Suprapubic skin (tissue), 4 donors: ENCODE results near the gene ACTR1A. TPM values are rescaled to one million over a fixed set of nuclear protein-coding genes. Genes with fewer than 3 reads are reported as not detected.

Experiments
- DNase-seq, 2 donors: peaks; one replicate each; pipeline ENCODE4 v3.0.0-alpha.2; 2019; ENCODE audit warnings: low spot score in 2 of 2
- H3K27ac ChIP-seq: fragments of 200-600 bp; sonication (generic); one replicate; pipeline ENCODE4 v1.5.1; 2019
- H3K27me3 ChIP-seq: fragments of 200-600 bp; sonication (generic); one replicate; pipeline ENCODE4 v1.5.1; 2019
- H3K36me3 ChIP-seq: fragments of 200-600 bp; sonication (generic); one replicate; pipeline ENCODE4 v1.5.1; 2019
- H3K4me1 ChIP-seq: fragments of 200-600 bp; sonication (generic); one replicate; pipeline ENCODE4 v1.5.1; 2019
- H3K4me3 ChIP-seq: fragments of 200-600 bp; sonication (generic); one replicate; pipeline ENCODE4 v1.5.1; 2019; ENCODE audit warnings: mild to moderate bottlenecking
- H3K9me3 ChIP-seq: fragments of 200-600 bp; sonication (generic); one replicate; pipeline ENCODE4 v1.5.1; 2019
- EP300 ChIP-seq: sonication (generic); formaldehyde crosslinking; IDR thresholded peaks from one replicate; pipeline ENCODE4 v1.6.1; 2017; ENCODE audit warnings: antibody characterized with exemption
- POLR2A ChIP-seq, 2 donors: fragments of 450-650 bp; IDR thresholded peaks; one replicate each; pipeline ENCODE4 v1.6.1; 2017; ENCODE audit warnings: antibody characterized with exemption in 2 of 2, mild to moderate bottlenecking in 2 of 2, moderate library complexity in 2 of 2
- POLR2AphosphoS5 ChIP-seq, 3 donors: sonication (generic); formaldehyde crosslinking; IDR thresholded peaks; one replicate each; pipeline ENCODE4 v1.6.1; 2017; ENCODE audit warnings: antibody characterized with exemption in 3 of 3
- WGBS: methylation state at CpG from one replicate; pipeline ENCODE4 v1.1.5; 2018; 5-methylcytosine and 5-hydroxymethylcytosine counted together
- total RNA-seq, 4 donors: library from RNA; depleted of rRNA; stranded (reverse); fragments of >200 nt; gene quantifications; one replicate each; pipeline ENCODE4 v1.1.0, GENCODE V29; 2016
- TF ChIP-seq, protein P1 (sequence below), 2 donors: fragments of 200-600 bp in 1 of 2; fragments of 450-650 bp in 1 of 2; sonication (generic) in 1 of 2; IDR thresholded peaks; one replicate each; pipeline ENCODE4 v1.5.1; 2016 to 2019; ENCODE audit warnings: antibody characterized with exemption in 2 of 2, mild to moderate bottlenecking in 1 of 2, moderate library complexity in 1 of 2

ACTR1A gene
- total RNA-seq, 4 donors from 2014 or later = 71.5 to 108 (median 105) TPM

DNA sequence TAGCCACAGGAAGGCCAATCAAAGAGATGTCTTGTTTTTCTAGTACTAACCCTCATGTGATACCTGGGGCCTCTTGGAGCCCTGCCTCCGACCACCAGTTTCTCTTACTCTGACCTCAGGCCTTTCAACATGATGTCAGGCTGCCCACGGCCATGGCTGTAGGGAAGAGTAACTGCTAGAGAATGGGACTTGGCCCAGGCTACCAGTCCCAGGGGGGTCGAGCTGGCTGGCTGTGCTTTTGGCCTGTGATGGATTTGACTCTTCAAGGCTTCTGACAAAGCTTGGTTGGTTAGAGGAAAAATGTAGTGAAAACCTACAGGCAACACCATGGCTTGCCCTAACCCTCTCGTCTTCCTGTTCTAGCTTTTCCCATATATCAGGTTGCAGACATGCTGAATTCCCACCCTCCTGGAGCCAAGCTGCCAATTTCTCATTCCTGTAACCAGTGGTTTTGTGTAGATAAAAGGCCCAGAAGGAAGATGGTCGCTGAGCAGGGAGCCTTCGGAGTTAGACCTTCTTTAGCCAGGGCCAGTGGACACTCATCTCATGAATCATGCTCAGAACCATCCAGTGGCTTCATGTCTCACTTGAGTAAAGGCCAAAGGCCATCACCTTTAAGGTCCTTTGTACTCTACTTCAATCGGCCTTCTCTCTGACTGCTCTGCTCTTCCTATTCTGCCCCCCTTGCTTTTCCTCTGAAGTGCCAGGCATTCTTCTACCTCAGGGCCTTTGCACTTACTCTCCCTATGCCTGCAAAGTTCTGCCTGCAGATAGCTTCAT is 20.9 kb upstream of the ACTR1A start:
- no peaks in the 10 kb centered on the region for H3K27me3 ChIP-seq
- TF ChIP-seq POLR2A (IDR thresholded peaks at IDR 0.05) = no peak
- TF ChIP-seq POLR2AphosphoS5 (IDR thresholded peaks at IDR 0.05) = no peak
- TF ChIP-seq, protein P1, sequence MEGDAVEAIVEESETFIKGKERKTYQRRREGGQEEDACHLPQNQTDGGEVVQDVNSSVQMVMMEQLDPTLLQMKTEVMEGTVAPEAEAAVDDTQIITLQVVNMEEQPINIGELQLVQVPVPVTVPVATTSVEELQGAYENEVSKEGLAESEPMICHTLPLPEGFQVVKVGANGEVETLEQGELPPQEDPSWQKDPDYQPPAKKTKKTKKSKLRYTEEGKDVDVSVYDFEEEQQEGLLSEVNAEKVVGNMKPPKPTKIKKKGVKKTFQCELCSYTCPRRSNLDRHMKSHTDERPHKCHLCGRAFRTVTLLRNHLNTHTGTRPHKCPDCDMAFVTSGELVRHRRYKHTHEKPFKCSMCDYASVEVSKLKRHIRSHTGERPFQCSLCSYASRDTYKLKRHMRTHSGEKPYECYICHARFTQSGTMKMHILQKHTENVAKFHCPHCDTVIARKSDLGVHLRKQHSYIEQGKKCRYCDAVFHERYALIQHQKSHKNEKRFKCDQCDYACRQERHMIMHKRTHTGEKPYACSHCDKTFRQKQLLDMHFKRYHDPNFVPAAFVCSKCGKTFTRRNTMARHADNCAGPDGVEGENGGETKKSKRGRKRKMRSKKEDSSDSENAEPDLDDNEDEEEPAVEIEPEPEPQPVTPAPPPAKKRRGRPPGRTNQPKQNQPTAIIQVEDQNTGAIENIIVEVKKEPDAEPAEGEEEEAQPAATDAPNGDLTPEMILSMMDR (IDR thresholded peaks at IDR 0.05) = no peak
- no peak for TF ChIP-seq EP300
- no peak for DNase-seq
- no peaks in the 10 kb centered on the region for H3K4me1 ChIP-seq
- H3K27ac ChIP-seq = no peak overlapping the region
- WGBS = 72% methylated on average over 7 of the region's 7 CpGs
- H3K9me3 ChIP-seq = no peaks in the 10 kb centered on the region
- no peak overlapping the region for H3K4me3 ChIP-seq
- peaks cover 6% of the 10 kb centered on the region for H3K36me3 ChIP-seq

DNA sequence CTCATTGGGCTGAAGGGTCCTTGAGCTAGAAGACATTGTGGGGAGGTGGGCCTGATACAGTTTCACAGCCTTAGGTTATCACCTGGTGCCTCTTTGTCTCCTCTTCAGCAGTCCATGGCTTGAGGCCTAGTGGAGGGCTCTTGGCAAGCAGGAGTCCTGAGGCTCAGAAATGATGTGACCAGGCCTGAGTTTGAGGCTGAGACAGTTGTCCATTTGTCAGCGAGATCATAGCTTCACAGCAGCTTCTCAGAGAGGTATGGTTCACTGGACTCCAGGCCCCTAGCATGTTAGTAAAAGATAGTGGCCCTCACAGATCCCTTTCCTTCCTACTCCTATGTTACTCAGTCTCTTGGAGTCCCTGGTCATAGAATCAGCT is 20.4 kb upstream of the ACTR1A start:
- Histone ChIP-seq H3K27me3 (no peaks in the 10 kb centered on the region), H3K4me3 (no peak overlapping the region), H3K9me3 (no peaks in the 10 kb centered on the region), H3K4me1 (no peaks in the 10 kb centered on the region), H3K36me3 (peaks cover 9% of the 10 kb centered on the region), H3K27ac (no peak overlapping the region)
- 100% methylated on average over 1 of the region's 1 CpG for WGBS
- no peak for TF ChIP-seq POLR2A (IDR thresholded peaks at IDR 0.05)
- TF ChIP-seq EP300 = no peak
- TF ChIP-seq POLR2AphosphoS5 (IDR thresholded peaks at IDR 0.05) = no peak
- TF ChIP-seq, protein P1 (IDR thresholded peaks at IDR 0.05) = no peak
- DNase-seq = no peak

DNA sequence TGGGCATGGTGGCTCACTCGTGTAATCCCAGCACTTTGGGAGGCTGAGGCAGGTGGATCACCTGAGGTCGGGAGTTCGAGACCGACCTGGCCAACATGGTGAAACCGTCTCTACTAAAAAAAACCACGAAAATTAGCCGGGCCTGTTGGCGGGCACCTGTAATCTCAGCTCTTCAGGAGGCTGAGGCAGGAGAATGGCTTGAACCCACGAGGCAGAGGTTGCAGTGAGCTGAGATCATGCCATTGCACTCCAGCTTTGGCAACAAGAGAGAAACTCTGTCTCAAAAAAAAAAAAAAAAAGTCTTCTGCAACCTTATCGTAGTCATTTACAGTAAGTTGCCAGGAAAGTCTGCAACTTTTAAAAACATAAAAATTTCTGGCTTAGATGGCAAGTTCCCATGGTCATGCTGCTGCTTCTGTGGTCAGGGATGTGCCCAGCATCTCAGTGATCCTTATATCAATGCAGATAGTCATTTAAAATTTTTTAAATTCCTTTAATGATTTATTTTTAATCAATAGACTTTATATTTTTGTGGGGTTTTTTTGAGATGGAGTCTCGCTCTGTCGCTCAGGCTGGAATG is 16.8 kb upstream of the ACTR1A start:
- peaks cover 18% of the 10 kb centered on the region for H3K36me3 ChIP-seq
- DNase-seq = no peak
- TF ChIP-seq POLR2AphosphoS5 (IDR thresholded peaks at IDR 0.05) (no peak), POLR2A (IDR thresholded peaks at IDR 0.05) (no peak), EP300 (no peak)
- TF ChIP-seq, protein P1 (IDR thresholded peaks at IDR 0.05) = no peak
- H3K9me3 ChIP-seq = no peaks in the 10 kb centered on the region
- H3K27ac ChIP-seq = no peak overlapping the region
- H3K4me1 ChIP-seq = peaks cover 7% of the 10 kb centered on the region
- H3K4me3 ChIP-seq = no peak overlapping the region
- 91% methylated on average over 12 of the region's 12 CpGs for WGBS
- no peaks in the 10 kb centered on the region for H3K27me3 ChIP-seq

DNA sequence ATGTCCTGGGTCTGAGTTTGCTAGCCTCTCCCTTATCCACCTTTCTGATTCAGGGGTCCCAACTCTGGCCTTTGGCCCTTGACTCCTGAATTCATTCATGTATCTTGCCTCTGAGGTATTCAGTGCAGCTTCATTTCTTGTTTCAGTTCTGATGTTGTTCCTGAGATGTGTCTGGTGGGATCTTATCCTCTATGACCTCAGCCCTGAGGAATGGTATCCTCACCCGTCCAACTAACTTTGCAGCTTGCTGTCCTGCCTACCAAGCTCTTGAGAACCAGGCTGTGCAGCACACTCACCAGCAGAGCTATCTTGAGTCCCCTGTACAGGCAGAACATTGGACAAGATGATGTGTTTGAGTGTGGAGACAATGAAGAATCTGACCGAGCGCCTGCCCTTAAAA is 15.0 kb upstream of the ACTR1A start:
- no peaks in the 10 kb centered on the region for H3K27me3 ChIP-seq
- peaks cover 7% of the 10 kb centered on the region for H3K4me1 ChIP-seq
- DNase-seq = no peak
- H3K36me3 ChIP-seq = peaks cover 28% of the 10 kb centered on the region
- no peaks in the 10 kb centered on the region for H3K9me3 ChIP-seq
- no peak overlapping the region for H3K27ac ChIP-seq
- H3K4me3 ChIP-seq = no peak overlapping the region
- TF ChIP-seq POLR2A (IDR thresholded peaks at IDR 0.05) (no peak), EP300 (no peak), POLR2AphosphoS5 (IDR thresholded peaks at IDR 0.05) (no peak)
- TF ChIP-seq, protein P1 (IDR thresholded peaks at IDR 0.05) = no peak
- WGBS = 93% methylated on average over 3 of the region's 3 CpGs

DNA sequence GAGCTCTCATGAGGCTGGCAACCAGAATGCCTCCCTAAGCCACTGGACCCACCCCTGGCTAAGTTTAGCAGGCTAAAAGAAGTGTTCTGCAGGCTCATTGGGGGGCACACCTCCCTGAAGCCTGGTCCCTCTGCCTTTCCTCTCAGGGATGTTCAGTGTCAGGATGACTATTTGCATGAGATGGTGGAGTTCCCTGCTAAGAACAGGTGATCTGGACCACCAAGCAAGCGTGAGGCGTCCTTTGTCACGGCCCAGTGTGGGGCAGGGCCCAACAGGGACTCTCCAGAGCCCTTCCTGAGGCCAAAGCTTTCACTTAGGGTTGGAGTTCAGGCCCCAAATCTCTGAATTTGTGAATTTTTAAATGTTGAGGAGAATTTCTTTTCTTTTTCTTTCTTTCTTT is 13.2 kb upstream of the ACTR1A start:
- TF ChIP-seq POLR2AphosphoS5 (IDR thresholded peaks at IDR 0.05) (no peak), EP300 (no peak), POLR2A (IDR thresholded peaks at IDR 0.05) (no peak)
- TF ChIP-seq, protein P1 (IDR thresholded peaks at IDR 0.05) = no peak
- no peak overlapping the region for H3K4me3 ChIP-seq
- peaks cover 9% of the 10 kb centered on the region for H3K4me1 ChIP-seq
- no peaks in the 10 kb centered on the region for H3K27me3 ChIP-seq
- H3K9me3 ChIP-seq = no peaks in the 10 kb centered on the region
- H3K27ac ChIP-seq = no peak overlapping the region
- peaks cover 44% of the 10 kb centered on the region for H3K36me3 ChIP-seq
- no peak for DNase-seq
- 100% methylated on average over 3 of the region's 3 CpGs for WGBS
